ENCODE data around the gene VPS8.

DNA sequence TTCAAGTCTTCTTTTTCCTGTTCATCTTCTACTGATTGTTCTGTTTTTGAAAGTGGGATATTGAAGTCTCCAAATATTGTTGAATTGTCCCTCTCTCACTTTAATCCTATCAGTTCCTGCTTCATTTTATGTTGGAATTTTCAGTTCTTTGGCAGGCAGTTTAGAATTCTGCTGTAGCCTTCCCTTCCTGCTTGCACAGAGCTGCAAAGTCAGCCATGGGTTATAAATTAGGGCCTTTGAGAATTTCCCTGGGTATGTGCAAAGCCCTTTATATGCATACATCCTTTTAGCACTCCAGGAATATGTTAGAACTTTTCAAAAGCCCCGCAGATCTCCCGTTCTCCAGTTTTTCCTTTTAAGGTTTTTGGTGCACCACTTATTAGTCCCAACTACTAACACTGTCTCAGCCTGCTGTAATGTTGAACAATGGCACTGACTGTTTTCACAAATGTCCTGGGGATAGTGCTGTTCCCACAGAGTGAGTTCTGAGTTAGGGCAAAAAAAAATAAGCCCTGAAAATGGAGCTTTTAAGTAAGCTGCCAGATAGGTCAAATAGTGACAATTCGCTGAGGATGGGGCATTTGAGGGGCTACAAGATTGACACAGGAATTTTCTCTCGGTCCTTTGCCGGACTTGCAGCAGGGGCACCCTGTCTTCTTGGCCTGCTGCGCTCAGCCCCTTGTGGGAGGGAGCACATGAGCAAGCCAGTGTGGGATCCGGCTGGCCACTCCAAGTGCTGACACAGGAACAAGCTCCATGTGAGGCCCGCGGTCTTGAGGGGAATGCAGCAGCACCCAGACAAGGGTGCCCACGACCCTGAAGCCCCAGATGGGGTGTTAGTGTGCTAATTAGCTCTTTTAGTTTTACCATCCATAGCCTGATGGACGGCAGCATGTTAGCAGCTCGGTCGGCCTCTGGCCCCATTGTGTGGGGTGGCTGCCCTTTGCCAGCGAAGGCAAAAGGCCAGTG, 96.0 kb downstream of the VPS8 start:
- TF ChIP-seq, protein P1, sequence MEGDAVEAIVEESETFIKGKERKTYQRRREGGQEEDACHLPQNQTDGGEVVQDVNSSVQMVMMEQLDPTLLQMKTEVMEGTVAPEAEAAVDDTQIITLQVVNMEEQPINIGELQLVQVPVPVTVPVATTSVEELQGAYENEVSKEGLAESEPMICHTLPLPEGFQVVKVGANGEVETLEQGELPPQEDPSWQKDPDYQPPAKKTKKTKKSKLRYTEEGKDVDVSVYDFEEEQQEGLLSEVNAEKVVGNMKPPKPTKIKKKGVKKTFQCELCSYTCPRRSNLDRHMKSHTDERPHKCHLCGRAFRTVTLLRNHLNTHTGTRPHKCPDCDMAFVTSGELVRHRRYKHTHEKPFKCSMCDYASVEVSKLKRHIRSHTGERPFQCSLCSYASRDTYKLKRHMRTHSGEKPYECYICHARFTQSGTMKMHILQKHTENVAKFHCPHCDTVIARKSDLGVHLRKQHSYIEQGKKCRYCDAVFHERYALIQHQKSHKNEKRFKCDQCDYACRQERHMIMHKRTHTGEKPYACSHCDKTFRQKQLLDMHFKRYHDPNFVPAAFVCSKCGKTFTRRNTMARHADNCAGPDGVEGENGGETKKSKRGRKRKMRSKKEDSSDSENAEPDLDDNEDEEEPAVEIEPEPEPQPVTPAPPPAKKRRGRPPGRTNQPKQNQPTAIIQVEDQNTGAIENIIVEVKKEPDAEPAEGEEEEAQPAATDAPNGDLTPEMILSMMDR (IDR thresholded peaks at IDR 0.05) = no peak
- no peak for TF ChIP-seq ESRRA (IDR thresholded peaks at IDR 0.05; ENCODE audit: borderline replicate concordance, low read length)
- TF ChIP-seq POLR2A (IDR thresholded peaks at IDR 0.05; ENCODE audit: low read length) = no peak
- no peak for TF ChIP-seq RARB (CRISPR knock-in tag; IDR thresholded peaks at IDR 0.05)
- no peak for TF ChIP-seq ZFP36 (IDR thresholded peaks at IDR 0.05; ENCODE audit: borderline replicate concordance, partially characterized antibody)
- no peak for TF ChIP-seq HDAC2 (IDR thresholded peaks at IDR 0.05)
- TF ChIP-seq, protein P2, sequence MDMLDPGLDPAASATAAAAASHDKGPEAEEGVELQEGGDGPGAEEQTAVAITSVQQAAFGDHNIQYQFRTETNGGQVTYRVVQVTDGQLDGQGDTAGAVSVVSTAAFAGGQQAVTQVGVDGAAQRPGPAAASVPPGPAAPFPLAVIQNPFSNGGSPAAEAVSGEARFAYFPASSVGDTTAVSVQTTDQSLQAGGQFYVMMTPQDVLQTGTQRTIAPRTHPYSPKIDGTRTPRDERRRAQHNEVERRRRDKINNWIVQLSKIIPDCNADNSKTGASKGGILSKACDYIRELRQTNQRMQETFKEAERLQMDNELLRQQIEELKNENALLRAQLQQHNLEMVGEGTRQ (IDR thresholded peaks at IDR 0.05) = no peak
- TF ChIP-seq KDM1A (IDR thresholded peaks at IDR 0.05; ENCODE audit: low read depth) = no peak
- TF ChIP-seq, protein P3, sequence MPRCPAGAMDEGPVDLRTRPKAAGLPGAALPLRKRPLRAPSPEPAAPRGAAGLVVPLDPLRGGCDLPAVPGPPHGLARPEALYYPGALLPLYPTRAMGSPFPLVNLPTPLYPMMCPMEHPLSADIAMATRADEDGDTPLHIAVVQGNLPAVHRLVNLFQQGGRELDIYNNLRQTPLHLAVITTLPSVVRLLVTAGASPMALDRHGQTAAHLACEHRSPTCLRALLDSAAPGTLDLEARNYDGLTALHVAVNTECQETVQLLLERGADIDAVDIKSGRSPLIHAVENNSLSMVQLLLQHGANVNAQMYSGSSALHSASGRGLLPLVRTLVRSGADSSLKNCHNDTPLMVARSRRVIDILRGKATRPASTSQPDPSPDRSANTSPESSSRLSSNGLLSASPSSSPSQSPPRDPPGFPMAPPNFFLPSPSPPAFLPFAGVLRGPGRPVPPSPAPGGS (IDR thresholded peaks at IDR 0.05) = no peak
- TF ChIP-seq CBX2 (IDR thresholded peaks at IDR 0.05; ENCODE audit: borderline replicate concordance, low read depth) = no peak
- TF ChIP-seq EHMT2 (IDR thresholded peaks at IDR 0.05; ENCODE audit: low read depth) = no peak
- TF ChIP-seq, protein P4, sequence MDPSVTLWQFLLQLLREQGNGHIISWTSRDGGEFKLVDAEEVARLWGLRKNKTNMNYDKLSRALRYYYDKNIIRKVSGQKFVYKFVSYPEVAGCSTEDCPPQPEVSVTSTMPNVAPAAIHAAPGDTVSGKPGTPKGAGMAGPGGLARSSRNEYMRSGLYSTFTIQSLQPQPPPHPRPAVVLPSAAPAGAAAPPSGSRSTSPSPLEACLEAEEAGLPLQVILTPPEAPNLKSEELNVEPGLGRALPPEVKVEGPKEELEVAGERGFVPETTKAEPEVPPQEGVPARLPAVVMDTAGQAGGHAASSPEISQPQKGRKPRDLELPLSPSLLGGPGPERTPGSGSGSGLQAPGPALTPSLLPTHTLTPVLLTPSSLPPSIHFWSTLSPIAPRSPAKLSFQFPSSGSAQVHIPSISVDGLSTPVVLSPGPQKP (IDR thresholded peaks at IDR 0.05; ENCODE audit: low read depth, low read length) = no peak

All from A549 (cell line).